Epithelial cell of esophagus (primary cell): Measurements from ENCODE around the gene ADTRP.
"Not testable (repeated sequence)": the region's sequence is repeated elsewhere in the genome, so short reads cannot be mapped to it uniquely, and the experiment has no call there.

Experiments
- DNase-seq: peaks from one replicate; pipeline ENCODE4 v3.0.0; 2010; ENCODE audit warnings: low read depth
- H3K4me3 ChIP-seq: 2 replicates; pipeline ENCODE4 v1.5.1; 2011; ENCODE audit warnings: mild to moderate bottlenecking, low read length, control low read depth
- TF ChIP-seq, protein P1 (sequence below): IDR thresholded peaks from 2 replicates; pipeline ENCODE4 v1.5.1; 2011; ENCODE audit warnings: low read depth, mild to moderate bottlenecking, low read length, control low read depth, inconsistent platforms; ENCODE audit not compliant: insufficient read depth; ENCODE audit errors: missing control alignments

ADTRP gene

DNA sequence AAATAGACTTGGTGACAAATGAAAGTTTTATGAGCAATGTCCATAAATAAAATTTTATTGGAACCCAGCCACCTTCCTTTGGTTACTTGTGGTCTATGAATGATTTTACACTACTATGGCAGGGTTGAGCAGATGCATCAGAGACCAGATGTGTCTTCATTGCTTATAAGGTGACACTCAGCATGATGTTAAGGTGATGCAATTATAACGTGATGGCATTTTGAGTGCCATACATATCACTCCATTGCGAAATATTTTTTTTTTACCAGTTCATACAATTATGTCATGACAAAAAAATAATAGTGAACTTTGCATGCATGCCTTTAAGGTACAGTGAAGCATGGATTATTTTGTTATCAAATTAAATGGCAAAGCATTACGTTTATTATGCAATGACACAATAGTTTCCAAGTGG, 96.0 kb downstream of the ADTRP start:
- H3K4me3 ChIP-seq = no peak overlapping the region
- peak; percentile 38 for DNase-seq
- TF ChIP-seq, protein P1, sequence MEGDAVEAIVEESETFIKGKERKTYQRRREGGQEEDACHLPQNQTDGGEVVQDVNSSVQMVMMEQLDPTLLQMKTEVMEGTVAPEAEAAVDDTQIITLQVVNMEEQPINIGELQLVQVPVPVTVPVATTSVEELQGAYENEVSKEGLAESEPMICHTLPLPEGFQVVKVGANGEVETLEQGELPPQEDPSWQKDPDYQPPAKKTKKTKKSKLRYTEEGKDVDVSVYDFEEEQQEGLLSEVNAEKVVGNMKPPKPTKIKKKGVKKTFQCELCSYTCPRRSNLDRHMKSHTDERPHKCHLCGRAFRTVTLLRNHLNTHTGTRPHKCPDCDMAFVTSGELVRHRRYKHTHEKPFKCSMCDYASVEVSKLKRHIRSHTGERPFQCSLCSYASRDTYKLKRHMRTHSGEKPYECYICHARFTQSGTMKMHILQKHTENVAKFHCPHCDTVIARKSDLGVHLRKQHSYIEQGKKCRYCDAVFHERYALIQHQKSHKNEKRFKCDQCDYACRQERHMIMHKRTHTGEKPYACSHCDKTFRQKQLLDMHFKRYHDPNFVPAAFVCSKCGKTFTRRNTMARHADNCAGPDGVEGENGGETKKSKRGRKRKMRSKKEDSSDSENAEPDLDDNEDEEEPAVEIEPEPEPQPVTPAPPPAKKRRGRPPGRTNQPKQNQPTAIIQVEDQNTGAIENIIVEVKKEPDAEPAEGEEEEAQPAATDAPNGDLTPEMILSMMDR = no peak

DNA sequence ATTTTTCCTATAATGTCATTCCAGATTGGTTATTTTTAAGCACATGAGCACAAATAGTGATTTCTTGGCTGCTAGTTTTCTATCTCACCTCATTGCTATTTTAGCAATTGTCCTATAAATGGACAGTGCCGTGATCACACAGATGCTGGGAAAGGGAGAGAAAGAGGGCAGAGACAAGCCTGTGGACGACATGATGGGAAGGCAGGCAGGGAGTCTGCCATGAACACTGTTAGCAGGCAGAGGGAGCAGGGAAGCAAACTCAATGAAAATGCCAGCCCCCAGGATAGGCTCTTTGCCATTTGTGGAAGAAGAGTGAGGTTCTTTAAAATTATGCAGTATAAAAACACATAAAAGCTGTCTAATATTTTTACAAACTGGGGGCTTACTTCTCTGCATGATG, 96.8 kb downstream of the ADTRP start:
- no peak for DNase-seq
- TF ChIP-seq, protein P1 = no peak
- H3K4me3 ChIP-seq = no peak overlapping the region

DNA sequence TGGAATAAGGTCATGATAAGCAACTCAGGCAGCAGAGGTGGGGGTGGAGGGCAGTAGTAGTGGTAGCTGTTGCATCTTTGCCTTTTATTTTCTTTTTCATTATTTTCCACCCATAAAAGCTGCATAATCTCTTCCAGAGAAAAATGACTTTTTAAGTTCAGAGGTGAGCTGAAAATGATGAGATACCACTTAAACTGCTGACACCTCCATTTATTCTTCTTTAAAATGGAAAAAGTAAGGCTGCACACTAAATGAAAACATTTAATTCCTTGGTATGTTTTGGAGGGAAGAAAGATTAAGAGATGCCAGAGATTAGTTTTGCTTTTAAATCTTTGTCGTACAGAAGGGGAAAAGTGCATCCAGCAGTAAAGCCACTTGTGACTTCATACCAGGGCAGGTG, 97.2 kb downstream of the ADTRP start:
- no peak for DNase-seq
- TF ChIP-seq, protein P1 = no peak
- H3K4me3 ChIP-seq = no peak overlapping the region

DNA sequence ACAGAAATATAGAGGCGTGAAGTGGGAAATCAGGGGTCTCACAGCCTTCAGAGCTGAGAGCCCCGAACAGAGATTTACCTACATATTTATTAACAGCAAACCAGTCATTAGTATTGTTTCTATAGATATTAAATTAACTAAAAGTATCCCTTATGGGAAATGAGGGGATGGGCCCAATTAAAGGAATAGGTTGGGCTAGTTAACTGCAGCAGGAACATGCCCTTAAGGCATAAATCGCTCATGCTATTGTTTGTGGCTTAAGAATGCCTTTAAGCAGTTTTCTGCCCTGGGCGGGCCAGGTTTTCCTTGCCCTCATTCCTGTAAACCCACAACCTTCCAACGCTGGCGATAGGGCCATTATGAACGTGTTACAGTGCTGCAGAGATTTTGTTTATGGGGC, 98.1 kb downstream of the ADTRP start:
- DNase-seq, H3K4me3 ChIP-seq: not testable (repeated sequence)

DNA sequence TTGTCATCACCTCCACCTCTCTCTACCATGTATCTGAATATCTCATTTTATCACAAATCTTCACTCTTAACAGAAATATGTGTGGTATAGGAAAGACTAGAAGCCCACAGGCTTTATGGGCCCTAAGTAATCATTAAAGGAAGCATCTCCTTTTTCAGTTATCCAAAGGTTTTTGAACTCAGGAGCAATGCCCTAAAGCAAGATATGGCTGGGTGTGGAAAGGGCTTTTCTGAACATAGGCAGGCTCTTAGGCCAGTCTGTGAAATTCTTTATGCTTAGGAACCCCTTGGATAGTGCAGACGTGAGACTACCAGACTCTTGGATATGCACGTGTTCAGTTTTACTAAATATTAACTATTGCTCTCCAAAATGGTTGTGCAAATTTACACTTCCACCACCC, 99.5 kb downstream of the ADTRP start:
- TF ChIP-seq, protein P1 = no peak
- DNase-seq = no peak
- H3K4me3 ChIP-seq = no peak overlapping the region

DNA sequence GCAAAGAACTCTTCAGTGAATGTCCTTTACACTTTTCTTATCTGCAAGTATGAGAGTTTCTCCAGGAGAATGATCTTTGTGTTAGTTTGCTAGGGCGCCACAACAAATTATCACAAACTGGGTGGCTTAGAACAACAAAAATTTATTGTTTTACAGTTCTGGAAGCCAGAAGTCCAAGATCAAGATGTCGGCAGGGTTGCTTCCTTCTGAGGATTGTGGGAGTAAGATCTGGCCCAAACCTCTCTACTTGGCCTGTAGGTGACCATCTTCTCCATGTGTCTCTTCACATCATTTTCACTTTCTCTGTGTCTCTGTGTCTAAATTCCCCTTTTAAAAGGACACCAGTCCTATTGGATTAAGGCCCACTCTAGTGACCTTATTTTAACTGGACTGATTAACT, 103.0 kb downstream of the ADTRP start:
- no peak for DNase-seq
- TF ChIP-seq, protein P1 = no peak
- no peak overlapping the region for H3K4me3 ChIP-seq

DNA sequence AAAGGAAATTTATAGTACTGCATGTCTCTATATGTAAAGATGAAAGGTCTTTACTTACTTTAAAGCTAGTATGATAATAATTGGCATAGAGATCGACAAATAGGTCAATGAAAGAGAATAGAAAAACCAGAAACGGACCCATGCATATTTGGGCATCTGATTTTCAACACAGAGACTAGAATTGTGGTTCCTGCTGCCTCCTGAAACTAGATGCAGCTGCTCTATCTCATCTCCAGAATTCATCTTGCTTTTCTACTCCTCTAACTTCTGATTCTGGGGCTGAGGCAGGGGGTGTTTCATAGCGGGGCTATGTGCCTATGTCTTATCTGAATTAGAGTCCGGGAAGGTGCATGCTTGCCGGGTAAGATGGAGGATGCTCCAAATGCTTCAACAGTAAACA, 105.9 kb downstream of the ADTRP start:
- no peak overlapping the region for H3K4me3 ChIP-seq
- DNase-seq = no peak
- TF ChIP-seq, protein P1 = no peak

DNA sequence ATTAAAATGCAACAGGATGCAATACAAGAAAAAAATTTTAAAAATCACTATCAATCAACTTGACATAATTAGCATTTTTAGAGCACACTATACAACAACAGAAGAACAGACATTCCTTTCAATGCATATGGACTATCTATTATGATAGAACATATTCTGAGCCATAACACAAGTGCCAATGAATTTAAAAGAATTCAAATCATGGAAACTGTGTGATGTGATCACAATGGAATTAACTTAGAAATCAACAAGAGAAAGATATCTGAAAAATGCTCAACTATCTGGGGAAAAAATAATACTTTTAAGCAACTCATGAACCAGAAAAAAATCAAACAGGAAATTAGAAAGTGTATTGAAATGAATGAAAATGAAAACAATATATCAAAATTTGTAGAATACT, 106.3 kb downstream of the ADTRP start:
- no peak overlapping the region for H3K4me3 ChIP-seq
- no peak for DNase-seq
- TF ChIP-seq, protein P1 = no peak
